Heart right ventricle (tissue), 16 donors: Measurements from ENCODE around the gene MDM4. TPM values are rescaled to one million over a fixed set of nuclear protein-coding genes. Genes with fewer than 3 reads are reported as not detected.

Source experiments
- ATAC-seq, 8 donors: fragments of 200-7000 bp; cut with Tn5 transposase; one replicate each; pipeline ENCODE4 v1.9.1; 2020; ENCODE audit warnings: mild to moderate bottlenecking in 8 of 8, moderate library complexity in 8 of 8, moderate number of reproducible peaks in 1 of 8
- DNase-seq, 2 donors: peaks; one replicate each; pipeline ENCODE4 v3.0.0-alpha.2; 2020
- H3K27ac ChIP-seq, 10 donors: fragments of 200-600 bp; sonication (generic) in 2 of 10; one replicate each; pipeline versions ENCODE4 v1.5.0 to v1.8.0; 2020 to 2022; ENCODE audit warnings: mild to moderate bottlenecking in 3 of 10
- H3K27me3 ChIP-seq, 7 donors: fragments of 200-600 bp; one replicate each; pipeline ENCODE4 v1.8.0; 2021 to 2022; ENCODE audit warnings: mild to moderate bottlenecking in 2 of 7
- H3K36me3 ChIP-seq, 9 donors: fragments of 200-600 bp; sonication (generic) in 1 of 9; one replicate each; pipeline versions ENCODE4 v1.5.0 to v1.8.0; 2020 to 2022; ENCODE audit warnings: mild to moderate bottlenecking in 2 of 9
- H3K4me1 ChIP-seq, 9 donors: fragments of 200-600 bp; sonication (generic) in 1 of 9; one replicate each; pipeline versions ENCODE4 v1.5.0 to v1.8.0; 2020 to 2022; ENCODE audit warnings: mild to moderate bottlenecking in 4 of 9
- H3K4me3 ChIP-seq, 10 donors: fragments of 200-600 bp; sonication (generic) in 2 of 10; one replicate each; pipeline versions ENCODE4 v1.5.0 to v1.8.0; 2020 to 2022; ENCODE audit warnings: mild to moderate bottlenecking in 7 of 10, moderate library complexity in 2 of 10
- H3K9me3 ChIP-seq, 11 donors: fragments of 200-600 bp in 10 of 11; sonication (generic) in 2 of 11; one replicate each; pipeline versions ENCODE4 v1.5.0 to v1.8.0; 2013 to 2022; ENCODE audit warnings: mild to moderate bottlenecking in 2 of 11, control low read depth in 1 of 11, moderate library complexity in 1 of 11
- CTCF ChIP-seq, 9 donors: fragments of 200-600 bp; sonication (generic) in 2 of 9; IDR thresholded peaks; one replicate each; pipeline versions ENCODE4 v1.5.0 to v1.8.0; 2021 to 2022; ENCODE audit warnings: antibody characterized with exemption in 9 of 9, mild to moderate bottlenecking in 5 of 9, moderate library complexity in 1 of 9
- WGBS, 2 donors: extraction: QIAGEN DNeasy Blood & Tissue Kit; methylation state at CpG; one replicate each; pipeline ENCODE4 v1.1.7; 2013; ENCODE audit warnings: inconsistent platforms in 1 of 2; 5-methylcytosine and 5-hydroxymethylcytosine counted together
- intact Hi-C, 10 donors: fragments of 100-400 bp; cut with DNase I; formaldehyde crosslinking; loops; one replicate each; pipeline versions ENCODE4 v1.11.1 to v1.14.2; 2022
- polyA plus RNA-seq, 2 donors: library from polyadenylated mRNA; stranded (reverse); fragments of 200-250 nt; gene quantifications; one replicate each; pipeline ENCODE4 v1.2.3, GENCODE V29; 2013
- total RNA-seq, 10 donors: library from RNA; stranded (reverse); fragmentation: NEBNext Ultra II Directional in 3 of 10; extraction: Animal tissue kit (Norgen Biotek cat#: 25700) in 3 of 10; gene quantifications; one replicate each; pipeline versions ENCODE4 v1.2.1 to v1.2.4, GENCODE V29; 2021 to 2023
- donor health status: Arrhythmogenic right ventricular cardiomyopathy.
- donor health status: ischemic (EF 13 %, LVEDD 7.1; RV severe dilation, severe dysfunction).
- donor health status: healthy with polysubstance abuse.
- donor health status: DM: no; HTN: yes; CAD: no.
- donor health status: DM: no; HTN: no; CAD: no.
- donor health status: ischemic (EF 25% LVEDD 6.9; RV normal size, moderate dysfunction).
- donor health status: ischemic (EF 25% LVEDD 5.7; RV mildly dilated, moderate dysfunction).
- donor health status: healthy.
- donor health status: DM: yes; HTN: yes; CAD: no.
- donor health status: Ischemic cardiomyopathy.
- donor health status: ischemic (EF 35%, LVEDD 5.7; RV mildly dilated, moderate dysfunction).
- donor health status: nonischemic (EF 11% LVEDD 7.7; RV severe dilation, severe dysfunction).
- donor health status: DM: yes; HTN: yes; CAD: no.
- donor health status: PGD.
- donor health status: ischemic (EF 29% LVEDD 5.4; RV normal size, mild dysfunction).
- donor health status: nonischemic (EF 23%, LVEDD 6.1; RV moderate dilation, normal function).

The MDM4 gene
- total and polyA plus RNA-seq, 12 donors = 3.7 to 43.7 (median 38.7) TPM

GRCh38 chr1:204565617-204566582, 49.7 kb downstream of the MDM4 start:
- Histone ChIP-seq H3K4me3 (no peak overlapping the region), H3K9me3 (no peaks in the 10 kb centered on the region), H3K27me3 (no peaks in the 10 kb centered on the region), H3K4me1 (peaks cover 0 to 3% (median 0%) of the 10 kb centered on the region in 9 donors), H3K36me3 (peaks cover 0 to 50% (median 0%) of the 10 kb centered on the region in 9 donors), H3K27ac (no peak overlapping the region)
- intact Hi-C loops = loop anchor here (1.0 to 10.0 kb wide), 11 partner anchors 196 to 379 kb away; no protein-coding TSS in a partner anchor
- WGBS, 2 donors = 34 to 40% methylated on average over 13 of the region's 13 CpGs
- peak in 1 of 2 donors; percentile 41 for DNase-seq
- peak in 8 of 9 donors; percentile 43 to 77 (median 68) for TF ChIP-seq CTCF (IDR thresholded peaks at IDR 0.05)
- ATAC-seq = peak; percentile 57 to 86 (median 80)

GRCh38 chr1:204566583-204566955, 50.4 kb downstream of the MDM4 start:
- 89 to 95% methylated on average over 6 of the region's 6 CpGs for WGBS, 2 donors
- ATAC-seq = no peak
- peaks cover 0 to 54% (median 0%) of the 10 kb centered on the region in 9 donors for H3K36me3 ChIP-seq

GRCh38 chr1:204567071-204567470, 50.9 kb downstream of the MDM4 start:
- Histone ChIP-seq H3K4me1 (peaks cover 0 to 3% (median 0%) of the 10 kb centered on the region in 9 donors), H3K36me3 (peaks cover 0 to 54% (median 0%) of the 10 kb centered on the region in 9 donors), H3K4me3 (no peak overlapping the region), H3K9me3 (no peaks in the 10 kb centered on the region), H3K27ac (no peak overlapping the region), H3K27me3 (no peaks in the 10 kb centered on the region)
- no peak for ATAC-seq
- no peak for DNase-seq
- no peak for TF ChIP-seq CTCF (IDR thresholded peaks at IDR 0.05)
- 84 to 88% methylated on average over 5 of the region's 5 CpGs for WGBS, 2 donors
- intact Hi-C loops = loop anchor here (2.0 to 10.0 kb wide), 8 partner anchors 195 to 378 kb away; no protein-coding TSS in a partner anchor

More at GRCh38 chr1:204566583-204566955, 50.4 kb downstream of the MDM4 start:
- intact Hi-C loops = loop anchor here (1.0 to 10.0 kb wide), 11 partner anchors 196 to 378 kb away; no protein-coding TSS in a partner anchor
- DNase-seq = no peak
- peaks cover 0 to 3% (median 0%) of the 10 kb centered on the region in 9 donors for H3K4me1 ChIP-seq
- H3K27ac ChIP-seq = no peak overlapping the region
- no peaks in the 10 kb centered on the region for H3K9me3 ChIP-seq
- no peak overlapping the region for H3K4me3 ChIP-seq
- H3K27me3 ChIP-seq = no peaks in the 10 kb centered on the region
- no peak for TF ChIP-seq CTCF (IDR thresholded peaks at IDR 0.05)

- no peak for ATAC-seq
Observed at GRCh38 chr1:204568576-204569315, 52.5 kb downstream of the MDM4 start.

More at GRCh38 chr1:204568576-204569315, 52.5 kb downstream of the MDM4 start:
- 76 to 84% methylated on average over 9 of the region's 9 CpGs for WGBS, 2 donors
- Histone ChIP-seq H3K4me3 (no peak overlapping the region), H3K36me3 (peaks cover 0 to 45% (median 0%) of the 10 kb centered on the region in 9 donors), H3K4me1 (peaks cover 0 to 3% (median 0%) of the 10 kb centered on the region in 9 donors), H3K27ac (no peak overlapping the region), H3K9me3 (no peaks in the 10 kb centered on the region), H3K27me3 (no peaks in the 10 kb centered on the region)
- TF ChIP-seq CTCF (IDR thresholded peaks at IDR 0.05) = no peak
- DNase-seq = no peak
- intact Hi-C loops = loop anchor here in 8 of 10 donors (5.0 to 10.0 kb wide), 5 partner anchors 194 to 376 kb away; no protein-coding TSS in a partner anchor
